Kidney capillary endothelial cell (primary cell): ENCODE results near the gene SLC35B3.
"Not testable (repeated sequence)": the region's sequence is repeated elsewhere in the genome, so short reads cannot be mapped to it uniquely, and the experiment has no call there.

Source experiments
- DNase-seq: peaks from one replicate; pipeline ENCODE4 v3.0.0-alpha.2; 2018; ENCODE audit warnings: low spot score

SLC35B3 gene

DNA sequence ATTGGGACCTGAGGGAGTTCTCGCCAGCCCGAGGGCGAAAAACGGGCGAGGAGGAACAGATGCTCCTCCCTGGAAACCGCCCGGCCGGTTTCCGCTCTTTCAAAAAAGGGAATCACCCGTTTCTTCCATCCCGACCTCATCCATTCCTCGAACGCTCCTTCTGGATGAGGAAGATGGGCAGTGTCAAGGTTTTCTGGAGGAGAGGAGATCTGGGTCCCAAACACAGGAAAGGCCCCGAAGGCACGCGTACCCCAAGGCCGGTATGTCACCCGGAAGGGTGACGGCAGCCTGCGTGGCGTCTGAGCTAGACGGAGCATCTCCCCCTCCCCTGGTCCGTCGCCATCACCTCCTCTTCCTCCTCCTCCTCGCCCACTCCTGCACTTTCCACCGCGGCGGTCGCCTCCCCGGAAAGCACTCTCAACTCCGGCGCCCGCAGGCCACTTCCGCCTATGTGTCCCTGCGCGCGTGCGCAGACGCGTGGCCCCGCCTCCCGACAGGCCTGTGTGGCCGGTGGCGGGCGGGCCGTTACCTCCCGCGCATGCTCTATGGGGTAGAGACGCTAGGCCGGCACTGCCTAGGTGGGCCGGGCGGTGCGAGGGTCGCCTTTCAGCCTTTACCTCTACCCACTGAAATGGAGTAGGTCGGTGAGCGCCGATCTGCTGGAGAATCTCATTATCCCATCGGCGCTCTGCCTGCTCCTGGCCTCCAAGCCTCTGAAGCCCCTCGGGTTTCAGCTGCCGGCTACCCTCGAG is at the start of gene SLC35B3:
Gene SLC35B3 (minus strand): TSS at position 453 of the 752 bp plus-strand sequence.
- peak; percentile 91 for DNase-seq

DNA sequence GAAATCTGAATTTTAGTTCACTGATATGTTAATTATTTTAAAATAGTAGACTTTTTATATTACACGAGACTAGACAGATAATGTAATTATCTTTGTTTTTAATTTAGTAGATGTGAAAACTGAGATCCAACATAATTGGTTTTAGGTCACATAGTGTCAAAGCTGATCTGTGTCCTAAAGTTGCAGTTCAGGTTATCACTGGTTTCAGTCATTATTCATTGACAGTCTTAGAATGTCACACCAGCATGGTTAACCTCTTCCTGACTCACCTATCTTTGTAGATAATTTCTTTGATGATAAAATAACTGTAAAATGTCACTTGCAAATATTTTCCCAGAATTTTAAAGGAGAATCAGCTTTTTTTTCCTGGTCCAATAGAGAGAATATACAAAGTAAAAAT is 48.3 kb upstream of the SLC35B3 start:
- DNase-seq, result no peak

DNA sequence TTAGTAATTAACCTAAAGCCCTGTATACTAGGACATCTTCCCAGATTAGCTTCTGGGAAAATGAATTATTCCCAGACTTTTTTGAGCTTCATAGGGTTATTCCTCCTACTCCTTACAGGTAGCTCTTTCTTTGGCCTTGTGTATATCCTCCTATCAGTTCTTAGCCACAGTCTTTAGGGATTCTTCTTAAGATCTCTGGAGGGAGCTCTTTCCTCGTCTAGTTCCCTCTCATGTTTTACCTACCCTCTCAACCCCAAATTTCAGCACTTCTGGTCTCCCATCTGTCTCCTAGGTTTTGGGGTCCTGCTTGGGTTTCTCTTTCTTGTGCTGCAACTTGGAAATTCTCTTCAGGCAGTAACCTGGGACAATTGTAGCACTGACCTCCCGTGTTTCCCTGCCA is 46.4 kb upstream of the SLC35B3 start:
- DNase-seq, result peak; percentile 10

DNA sequence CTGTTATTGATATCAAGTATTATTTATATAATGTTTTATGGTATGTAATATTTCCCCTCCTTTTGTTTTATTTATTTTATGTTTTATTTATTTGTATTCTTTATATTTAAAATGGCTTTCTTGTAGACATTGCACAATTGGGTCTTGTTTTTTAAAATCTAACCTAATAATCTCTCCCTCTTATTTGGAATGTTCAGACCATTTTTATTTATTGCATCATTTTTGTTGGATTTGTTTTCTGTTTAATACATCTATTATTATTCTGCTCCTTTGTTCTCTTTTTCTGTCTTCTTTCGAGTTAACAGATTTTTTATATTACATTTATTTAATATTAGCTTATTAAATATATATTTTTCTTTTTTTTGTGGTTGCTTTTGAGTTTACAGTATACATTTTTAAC is 43.1 kb upstream of the SLC35B3 start:
- no peak for DNase-seq

DNA sequence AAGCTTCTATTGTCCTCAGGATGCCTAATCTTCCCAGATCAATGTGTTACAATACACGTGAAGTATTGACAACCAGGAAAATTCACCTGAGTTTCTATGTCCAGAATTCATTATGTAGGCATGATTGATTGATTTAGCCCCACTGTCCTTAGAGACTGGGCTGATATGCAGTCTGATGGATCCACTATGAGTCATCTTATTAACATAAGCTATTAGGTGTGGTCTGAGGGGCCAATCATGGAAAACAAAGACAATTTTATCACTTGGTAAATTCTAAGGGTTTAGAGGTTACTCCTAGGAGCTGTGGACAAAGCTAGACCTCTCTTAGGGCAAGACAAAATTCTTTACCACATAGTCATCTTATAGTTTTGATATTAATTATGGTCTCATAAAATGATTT is 41.3 kb upstream of the SLC35B3 start:
- no peak for DNase-seq

DNA sequence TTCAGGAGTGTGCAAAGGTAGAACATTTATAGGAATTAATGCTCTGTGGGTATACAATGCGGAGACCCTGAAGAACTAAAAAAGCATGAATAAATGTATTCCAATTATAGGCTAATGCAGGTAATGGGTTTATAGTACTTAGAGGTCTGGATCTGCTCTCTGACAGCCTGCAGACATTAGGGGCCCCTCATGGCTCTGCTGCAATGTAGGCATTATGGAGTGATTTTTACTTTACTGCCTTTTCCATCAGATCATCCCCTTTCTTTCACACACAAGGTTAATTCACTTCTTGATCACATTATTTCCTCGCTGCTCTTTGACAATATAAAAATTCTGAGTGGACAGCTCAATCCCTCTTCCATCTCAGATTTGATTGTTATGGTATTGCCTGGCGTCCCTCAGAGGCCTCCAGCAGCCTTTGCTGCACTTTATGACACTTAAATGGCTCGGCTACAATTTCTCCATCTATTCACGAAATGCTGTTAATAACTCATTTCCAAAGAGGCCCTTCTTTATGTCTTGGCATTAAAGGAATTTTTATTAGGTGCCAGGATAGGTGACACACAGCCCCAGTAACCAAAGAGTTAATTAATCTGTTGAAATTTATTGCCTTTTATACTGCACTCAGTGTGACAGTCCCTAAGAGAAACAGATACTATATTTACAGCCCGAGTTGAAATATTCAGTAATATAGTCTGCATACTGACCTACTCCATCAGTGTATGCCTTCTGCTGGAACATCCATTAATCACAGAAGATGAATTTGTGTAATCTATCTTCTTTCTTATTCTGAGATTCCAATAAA is 33.4 kb upstream of the SLC35B3 start:
- no peak for DNase-seq

DNA sequence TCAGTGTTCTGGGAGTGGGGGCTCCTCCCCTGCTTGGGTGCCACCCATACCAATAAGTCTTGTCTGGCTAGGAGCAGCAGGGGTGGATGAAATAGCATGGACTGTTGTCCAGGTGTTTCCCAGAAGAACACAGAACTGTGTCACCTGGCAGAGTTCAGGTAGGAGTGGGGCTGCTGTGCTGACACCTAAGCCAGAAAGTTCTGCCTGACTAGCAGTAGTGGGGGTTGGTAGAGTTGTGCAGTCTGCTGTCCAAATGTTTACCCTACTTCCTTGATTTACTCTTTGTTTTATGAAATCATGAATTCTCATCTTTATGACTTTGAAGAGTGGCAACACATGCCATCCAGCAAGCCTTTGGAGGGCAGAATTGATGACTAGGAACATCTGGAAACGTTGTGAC is 27.3 kb upstream of the SLC35B3 start:
- DNase-seq, result no peak

DNA sequence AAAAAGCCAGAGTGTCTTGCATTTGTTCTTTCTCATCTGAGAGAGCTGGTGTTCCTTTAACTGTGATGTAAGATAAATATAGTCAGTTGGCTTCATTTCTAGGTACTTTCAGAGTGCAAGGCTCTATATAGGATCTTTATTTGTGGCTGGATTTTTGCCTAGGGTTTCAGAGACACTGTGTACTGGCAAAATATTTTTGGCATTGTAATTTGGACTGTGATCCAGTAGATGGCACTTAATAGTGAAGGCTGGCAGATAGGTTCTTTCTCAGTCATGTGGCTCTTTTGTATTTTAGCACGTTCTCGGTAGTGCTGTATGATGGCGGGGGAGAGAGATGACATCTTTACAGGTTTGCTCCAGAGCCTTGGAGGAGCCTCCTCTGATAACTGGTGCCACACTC is 26.8 kb upstream of the SLC35B3 start:
- DNase-seq, result no peak

DNA sequence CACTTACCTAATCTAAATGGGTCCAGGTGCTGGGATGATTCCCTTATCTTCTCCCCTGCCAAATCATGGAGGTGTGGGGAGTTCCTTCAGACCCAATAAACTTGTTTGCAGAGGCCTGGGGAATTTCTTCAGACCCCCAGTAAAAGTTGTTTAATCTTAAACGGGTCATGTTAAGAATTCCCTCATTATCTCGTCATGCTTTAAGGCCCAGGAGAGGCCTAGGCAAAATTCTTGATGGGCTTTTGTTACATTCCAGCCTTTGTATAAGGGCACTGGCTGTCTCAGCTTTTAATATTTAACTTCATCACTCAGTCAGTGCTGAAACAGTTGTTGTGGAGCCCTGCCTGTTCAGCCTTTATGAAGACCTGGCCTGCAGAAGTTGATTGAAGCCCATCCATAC is 11.0 kb upstream of the SLC35B3 start:
- no peak for DNase-seq

DNA sequence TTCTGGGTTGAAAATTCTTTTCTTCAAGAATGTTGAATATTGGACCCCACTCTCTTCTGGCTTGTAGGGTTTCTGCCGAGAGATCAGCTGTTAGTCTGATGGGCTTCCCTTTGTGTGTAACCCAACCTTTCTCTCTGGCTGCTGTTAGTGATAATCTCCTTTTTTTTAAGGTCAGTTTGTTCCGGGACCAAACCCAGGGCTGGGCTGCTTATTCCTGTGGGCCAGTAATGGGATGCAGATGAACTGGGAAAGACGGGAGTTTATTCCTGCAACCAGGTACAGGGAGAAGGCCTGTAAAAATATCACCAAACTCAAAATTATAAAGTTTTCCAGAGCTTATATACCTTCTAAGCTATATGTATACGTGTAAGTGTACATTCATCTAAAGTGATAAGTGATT is 10.6 kb upstream of the SLC35B3 start:
- DNase-seq, result not testable (repeated sequence)

DNA sequence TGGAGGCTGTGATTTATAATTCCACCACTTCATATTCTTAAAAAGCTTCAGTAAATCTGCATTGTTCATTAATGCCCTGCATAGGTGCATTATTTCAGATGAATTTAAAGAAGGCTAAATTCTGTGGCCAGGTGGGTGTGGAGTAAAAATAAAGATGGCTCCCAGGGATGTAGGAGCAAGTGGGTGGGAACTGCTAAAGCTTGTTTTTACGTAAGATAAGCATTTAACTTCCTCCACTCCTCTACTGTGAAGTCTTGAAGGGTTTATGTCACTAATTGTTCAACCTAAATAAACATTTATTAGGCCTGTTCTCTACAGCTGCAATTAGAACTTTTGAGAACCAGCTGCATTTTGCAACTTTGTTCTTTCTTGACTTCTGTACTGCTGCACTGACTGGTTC is 6.8 kb upstream of the SLC35B3 start:
- DNase-seq, result no peak

DNA sequence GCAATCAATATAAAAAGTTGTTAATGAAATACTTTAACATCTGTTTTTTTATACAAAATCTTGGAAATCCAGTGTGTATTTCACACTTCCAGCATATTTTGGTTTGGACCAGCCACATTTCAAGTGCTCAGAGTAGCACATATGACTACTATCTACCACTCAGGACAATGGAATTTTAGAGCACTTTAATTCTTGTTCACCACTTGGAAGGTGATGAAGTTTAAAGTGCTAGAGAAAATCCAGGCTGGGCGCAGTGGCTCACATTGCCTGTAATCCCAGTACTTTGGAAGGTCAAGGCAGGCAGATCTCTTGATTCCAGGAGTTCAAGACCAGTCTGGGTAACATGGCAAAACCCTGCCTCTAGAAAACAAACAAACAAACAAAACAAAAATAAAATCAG is 6.1 kb upstream of the SLC35B3 start:
- DNase-seq, result no peak

DNA sequence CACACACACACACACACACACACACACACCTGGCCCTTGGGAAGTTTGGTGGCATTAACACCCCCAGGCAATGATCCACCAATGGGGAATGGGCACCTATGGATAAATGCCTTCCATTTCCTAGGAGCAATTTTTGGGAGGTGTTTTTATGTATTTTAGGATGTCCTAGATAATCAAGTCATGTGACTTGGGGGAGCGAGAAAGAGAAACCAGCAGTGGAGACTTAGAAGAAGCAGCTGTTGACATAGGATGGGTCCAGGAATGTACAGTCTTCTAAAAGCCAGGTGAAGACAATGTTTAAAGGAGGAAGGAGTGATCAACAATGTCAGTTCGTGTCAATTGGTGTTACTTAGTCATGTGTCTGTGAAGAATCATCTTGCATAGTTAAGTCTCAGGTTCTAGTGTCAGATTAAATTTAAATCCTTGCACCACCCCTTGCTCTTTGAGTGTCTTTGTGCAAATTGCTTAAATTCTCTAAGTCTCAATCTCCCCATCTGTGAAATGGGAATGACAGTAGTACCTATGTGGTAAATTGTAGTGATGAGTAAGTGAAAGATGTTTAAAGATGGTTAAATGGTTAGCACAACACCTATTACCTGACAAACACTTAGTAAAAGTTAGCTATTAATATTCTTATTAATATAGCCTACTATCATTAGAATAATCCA is 4.4 kb upstream of the SLC35B3 start:
- no peak for DNase-seq

DNA sequence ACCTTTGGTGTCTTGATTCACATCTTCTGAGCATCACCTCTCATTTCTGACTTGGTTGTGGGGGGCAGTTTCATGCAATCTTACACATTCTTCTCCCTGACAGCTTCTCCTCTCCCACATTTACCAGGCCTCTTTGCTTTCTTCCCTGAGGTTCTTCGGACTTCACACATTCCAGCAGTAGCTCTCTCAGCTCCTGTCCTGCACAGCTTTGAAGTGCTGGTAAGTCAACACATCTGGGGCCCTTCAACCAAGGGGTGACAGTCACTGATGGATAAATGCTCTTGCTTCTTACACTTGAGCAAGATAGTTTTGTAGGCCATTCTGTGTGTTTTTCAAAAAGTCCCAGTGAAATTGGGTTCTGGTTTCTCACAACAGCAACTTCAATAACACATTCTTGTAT is 2.5 kb upstream of the SLC35B3 start:
- DNase-seq, result no peak

DNA sequence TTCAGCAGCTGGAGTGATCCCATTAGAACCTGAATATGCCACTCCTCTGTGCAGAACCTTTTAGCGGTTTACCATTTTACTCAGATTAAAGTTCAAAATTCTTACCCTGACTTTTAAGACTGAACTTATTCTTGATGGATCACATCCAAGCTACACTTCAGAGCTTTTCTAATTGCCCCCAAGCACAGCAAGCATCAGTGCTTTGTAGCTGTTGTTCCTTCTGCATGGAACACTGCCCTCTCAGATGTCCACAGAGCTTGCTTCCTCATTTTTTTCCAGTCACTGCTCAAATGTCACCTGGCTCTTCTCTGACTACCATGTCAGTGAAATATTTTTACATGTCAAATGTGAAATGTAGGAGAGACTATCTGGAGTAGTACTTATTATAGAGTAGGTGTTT is 1.6 kb upstream of the SLC35B3 start:
- no peak for DNase-seq

DNA sequence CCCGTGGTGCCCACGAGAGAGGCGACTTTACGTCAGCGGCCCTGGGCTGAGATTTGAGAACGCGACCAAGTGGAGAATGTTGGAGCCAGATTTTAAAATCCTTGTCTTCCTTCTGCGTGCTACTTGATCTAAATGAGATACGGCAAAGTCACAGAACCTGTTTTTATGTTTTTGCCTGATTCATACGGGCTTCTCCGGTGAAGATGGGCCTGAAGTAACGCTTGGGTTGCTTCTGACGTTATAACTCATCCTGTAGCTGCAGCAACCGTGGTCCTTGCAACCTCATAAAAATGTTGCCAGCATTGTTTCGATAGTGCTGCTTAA is 462 bp upstream of the SLC35B3 start:
- no peak for DNase-seq

DNA sequence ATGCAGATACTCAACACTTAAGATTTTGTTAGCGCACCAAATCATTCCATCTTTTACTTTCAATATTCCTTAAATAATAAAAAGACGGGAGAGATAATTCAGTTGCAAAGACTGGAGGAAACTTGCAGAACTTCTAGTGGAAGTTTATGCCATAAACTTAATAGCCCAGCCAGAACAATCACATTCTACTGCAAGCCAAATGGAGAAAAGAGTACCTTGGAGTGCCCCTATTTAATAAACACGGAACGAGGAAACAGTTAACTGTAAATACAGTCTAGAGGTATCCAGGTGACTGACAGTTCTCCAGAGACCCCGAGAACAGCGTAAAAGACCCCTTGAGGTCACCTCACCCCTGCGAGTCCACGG is 635 bp downstream of the SLC35B3 start:
- no peak for DNase-seq

DNA sequence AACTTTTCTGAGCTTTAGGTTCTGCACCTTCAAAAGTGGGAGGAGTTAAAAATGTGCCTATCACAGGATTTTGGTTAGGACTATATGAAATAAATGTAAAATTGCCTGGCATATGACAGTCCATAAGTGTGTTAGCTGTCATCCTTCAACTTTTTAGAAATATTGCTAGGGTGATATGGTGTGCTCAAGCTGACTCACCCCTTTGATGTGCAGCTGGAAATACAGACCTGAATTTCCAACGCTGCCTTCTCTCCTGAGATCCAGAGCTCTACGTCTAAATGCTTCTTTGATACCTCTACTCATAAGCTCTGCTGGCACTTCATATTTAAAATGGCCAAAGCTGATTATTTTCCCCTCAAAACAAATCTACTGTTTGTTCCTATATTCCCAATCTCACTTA is 2.7 kb downstream of the SLC35B3 start:
- DNase-seq, result no peak

DNA sequence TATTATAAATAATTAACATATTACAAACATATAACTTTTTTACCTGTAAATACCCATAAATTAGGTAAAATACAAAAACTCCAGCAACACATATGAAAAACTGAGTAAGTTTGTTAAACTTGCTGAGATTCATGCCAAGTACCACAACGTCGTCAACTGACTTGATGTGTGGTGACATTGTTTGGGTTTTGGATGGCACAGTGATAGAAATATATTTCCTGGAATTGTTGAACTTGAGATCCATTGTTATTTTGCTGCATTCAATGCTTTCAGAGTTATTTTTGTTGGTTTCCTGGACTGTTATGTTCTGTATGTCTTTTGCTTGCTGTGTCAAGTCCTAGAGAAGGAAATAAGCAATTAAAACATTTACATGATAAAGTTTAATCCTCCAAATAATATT is 5.5 kb downstream of the SLC35B3 start:
- DNase-seq, result no peak

DNA sequence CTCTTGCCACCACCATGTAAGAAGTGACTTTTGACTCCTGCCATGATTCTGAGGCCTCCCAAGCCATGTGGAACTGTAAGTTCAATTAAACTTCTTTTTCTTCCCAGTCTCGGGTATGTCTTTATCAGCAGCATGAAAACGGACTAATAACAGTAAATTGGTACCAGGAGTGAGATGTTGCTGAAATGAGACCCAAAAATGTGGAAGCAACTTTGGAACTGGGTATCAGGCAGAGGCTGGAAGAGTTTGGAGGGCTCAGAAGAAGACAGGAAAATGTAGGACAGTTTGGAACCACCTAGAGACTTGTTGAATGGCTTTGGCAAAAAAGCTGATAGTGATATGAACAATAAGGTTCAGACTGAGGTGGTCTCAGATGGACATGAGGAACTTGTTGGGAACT is 8.8 kb downstream of the SLC35B3 start:
- DNase-seq, result not testable (repeated sequence)

DNA sequence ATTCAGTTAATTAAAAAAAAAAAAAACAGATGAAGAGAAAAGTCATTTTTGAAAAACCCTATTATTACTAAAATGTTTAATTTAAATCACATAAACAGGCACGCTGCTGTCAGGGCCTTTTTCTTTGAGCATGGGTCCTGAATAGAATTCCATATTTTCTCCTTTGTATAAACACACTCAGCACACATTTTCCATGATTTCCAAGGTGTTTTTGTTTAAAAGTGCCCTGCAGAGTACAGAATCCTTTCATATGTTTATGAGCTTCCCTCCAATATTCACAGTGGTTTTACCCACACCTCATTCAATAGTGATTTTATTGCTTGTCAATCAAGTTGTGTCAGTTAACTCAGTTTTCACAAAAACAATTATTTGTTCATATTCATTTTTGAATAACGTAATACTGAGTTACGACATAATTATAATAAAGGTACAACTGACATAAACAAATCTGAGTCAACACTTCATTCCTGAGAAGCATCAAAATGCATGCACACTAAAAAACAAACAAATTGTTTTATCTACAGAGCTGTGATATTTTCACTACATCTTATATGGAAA is 15.2 kb downstream of the SLC35B3 start:
- DNase-seq, result no peak

DNA sequence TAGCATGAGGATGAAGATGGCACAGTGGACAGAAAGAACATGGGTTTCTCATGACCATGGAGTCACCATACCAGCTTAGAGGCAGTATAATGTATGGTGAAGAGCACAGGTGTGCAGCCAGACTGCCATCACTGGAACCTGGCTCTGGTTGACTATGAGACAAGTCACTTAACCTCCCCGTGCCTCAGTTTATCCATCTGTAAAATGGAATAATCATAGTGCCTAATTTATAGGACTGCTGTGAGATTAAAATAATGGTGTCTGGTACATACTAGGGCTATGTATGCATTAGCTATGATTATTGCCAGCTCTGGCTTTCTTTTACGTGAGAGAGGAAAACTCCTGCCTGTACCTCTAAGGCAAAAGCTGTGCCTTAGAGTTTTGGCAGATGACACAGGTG is 19.4 kb downstream of the SLC35B3 start:
- DNase-seq, result no peak

DNA sequence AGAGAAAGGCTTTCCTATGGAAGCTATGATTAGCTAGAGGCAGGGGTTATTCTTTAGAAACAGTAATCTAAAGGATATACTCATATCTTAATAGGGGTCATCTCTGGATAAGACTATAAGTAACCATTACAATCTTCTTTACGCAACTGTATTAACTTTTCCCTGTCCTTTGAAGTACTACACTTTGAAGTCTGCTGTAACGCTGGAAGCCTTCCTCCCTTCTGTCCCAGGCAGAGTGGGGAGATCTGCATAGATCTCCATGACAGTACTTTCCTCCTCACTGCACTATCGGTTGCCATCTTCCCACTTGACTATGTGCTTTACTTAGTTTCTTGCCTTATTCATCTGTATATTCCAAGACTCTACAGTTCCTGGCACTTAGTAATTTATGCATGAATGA is 20.1 kb downstream of the SLC35B3 start:
- no peak for DNase-seq
